ENCODE results near the gene KAZN.

KAZN gene

DNA sequence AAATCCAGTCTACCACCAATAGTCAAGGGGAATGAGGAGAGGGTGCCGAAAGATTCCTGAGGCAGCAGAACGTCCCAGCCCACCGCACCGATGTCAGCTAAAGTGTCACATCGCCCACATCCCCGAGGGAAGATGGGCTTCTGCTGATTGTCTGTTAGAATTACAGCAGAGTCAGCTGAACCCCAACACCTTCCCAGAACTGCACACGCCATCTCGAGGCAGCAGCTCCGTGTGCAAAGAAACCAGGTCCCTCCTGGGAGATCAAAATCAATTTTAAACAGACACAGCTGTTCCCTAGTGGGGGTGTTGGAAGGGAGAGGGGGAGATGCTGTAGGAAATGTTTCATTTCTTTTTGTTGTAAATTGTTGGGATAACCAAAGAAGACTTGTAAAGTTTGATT lies 12.8 kb upstream of the KAZN start:
- in situ Hi-C loops (cut with HindIII; ENCODE audit: low sequenced_read_pairs): loop anchor here (10.0 kb wide), 1 partner anchor 661 kb away; no protein-coding TSS in a partner anchor

DNA sequence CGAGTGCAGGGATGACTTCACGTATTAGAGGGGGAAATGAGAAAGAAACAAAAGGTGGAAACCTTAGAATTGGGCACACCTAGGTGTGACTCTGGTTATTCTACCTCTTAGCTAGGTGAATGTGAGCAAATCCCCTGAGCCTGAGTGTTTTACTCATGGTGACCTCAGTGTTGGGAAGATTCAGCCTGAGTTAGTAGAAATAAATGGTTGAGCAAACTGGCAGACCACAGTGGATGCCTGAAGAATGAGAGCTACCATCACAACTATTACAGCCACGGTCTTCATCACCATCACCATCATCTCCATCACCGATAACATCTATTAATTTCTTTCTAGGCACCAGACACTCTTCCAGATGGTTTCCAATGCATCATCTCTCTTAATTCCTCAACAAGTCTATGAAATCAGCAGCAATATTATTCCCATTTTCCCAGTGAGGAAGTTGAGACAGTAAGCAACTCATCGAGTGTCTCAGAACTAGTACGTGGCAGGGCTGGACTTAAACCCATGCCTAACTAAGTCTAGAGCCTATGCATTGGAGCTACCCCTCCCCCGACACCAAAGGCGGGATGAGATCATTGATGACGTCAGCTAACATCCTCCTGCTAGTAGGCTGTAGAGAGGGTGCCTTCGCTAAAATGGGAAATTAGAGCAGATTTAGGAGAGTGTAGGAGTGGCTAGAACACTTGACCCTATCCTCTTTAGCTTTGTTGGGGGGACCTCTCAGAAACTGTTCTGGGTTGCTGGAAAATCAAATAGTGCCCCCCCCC lies 7.9 kb upstream of the KAZN start:
- in situ Hi-C loops (cut with HindIII; ENCODE audit: low sequenced_read_pairs): no loop called here

- in situ Hi-C loops (cut with HindIII; ENCODE audit: low sequenced_read_pairs): no loop called here
Observed at GRCh38 chr1:14591600-14591999, 6.9 kb upstream of the KAZN start.

- in situ Hi-C loops (cut with HindIII; ENCODE audit: low sequenced_read_pairs): no loop called here
Observed at GRCh38 chr1:14592004-14592631, 6.4 kb upstream of the KAZN start.

GRCh38 chr1:14593302-14593701 lies 5.2 kb upstream of the KAZN start:
- in situ Hi-C loops (cut with HindIII; ENCODE audit: low sequenced_read_pairs): no loop called here

- in situ Hi-C loops (cut with HindIII; ENCODE audit: low sequenced_read_pairs): no loop called here
Observed at GRCh38 chr1:14594045-14594444, 4.4 kb upstream of the KAZN start.

- in situ Hi-C loops (cut with HindIII; ENCODE audit: low sequenced_read_pairs): no loop called here
Observed at GRCh38 chr1:14596591-14596990, 1.9 kb upstream of the KAZN start.

DNA sequence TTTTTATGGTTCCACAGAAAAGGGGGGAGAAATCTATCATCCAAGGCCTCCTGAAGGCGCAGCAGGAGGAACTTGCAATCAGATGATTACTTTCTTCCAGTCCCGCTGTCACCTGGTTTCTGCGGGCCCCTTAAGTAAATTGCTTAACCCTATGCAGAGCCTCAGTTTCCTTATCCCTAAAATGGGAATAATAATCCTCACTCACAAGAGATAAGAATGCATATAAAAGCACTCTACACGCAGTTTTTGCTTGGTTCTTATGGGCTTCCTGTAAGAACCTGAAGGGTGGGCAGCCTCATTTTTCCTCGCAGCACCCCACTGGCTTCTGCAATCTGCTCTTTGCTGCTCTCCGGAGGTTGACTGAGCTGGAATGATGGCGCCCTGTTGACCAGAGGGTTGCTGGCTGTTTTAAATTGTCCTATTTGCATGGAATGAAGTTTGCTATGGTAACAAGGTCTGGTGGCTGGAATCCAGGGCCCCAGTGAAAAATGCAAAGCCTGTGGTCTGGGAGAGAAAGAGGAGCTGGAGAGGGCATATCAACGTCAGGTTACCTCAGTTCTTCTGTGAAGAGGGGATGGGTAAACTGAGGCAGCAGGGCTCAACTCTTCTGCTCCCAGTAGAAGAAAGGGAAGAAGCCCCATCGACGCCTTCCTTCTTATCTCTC lies 1.0 kb upstream of the KAZN start:
- in situ Hi-C loops (cut with HindIII; ENCODE audit: low sequenced_read_pairs): no loop called here

DNA sequence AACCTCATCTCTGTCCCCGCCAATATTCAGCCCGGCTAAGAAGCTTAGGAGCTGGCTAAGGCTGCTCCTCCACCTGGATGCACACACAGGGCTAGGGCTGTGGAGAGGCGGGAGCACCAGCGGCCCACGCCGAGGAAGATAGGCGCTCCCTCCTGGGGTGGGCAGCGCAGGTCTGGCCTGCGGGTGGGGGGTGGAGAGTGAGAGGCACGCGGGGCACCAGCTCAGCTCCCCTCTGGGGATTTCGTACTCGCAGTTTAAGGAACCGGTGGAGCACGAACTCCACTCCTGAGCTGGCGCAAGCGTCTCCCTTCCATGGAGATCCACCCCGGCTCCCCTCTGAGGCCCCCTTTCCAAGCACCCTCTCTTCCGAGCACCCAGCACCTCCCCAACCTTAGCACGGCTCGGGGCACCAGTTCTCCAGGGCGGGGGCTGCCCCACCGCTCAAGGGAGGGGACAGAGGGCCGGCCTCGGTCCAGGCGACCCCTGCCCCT lies 433 bp upstream of the KAZN start:
- in situ Hi-C loops (cut with HindIII; ENCODE audit: low sequenced_read_pairs): no loop called here

DNA sequence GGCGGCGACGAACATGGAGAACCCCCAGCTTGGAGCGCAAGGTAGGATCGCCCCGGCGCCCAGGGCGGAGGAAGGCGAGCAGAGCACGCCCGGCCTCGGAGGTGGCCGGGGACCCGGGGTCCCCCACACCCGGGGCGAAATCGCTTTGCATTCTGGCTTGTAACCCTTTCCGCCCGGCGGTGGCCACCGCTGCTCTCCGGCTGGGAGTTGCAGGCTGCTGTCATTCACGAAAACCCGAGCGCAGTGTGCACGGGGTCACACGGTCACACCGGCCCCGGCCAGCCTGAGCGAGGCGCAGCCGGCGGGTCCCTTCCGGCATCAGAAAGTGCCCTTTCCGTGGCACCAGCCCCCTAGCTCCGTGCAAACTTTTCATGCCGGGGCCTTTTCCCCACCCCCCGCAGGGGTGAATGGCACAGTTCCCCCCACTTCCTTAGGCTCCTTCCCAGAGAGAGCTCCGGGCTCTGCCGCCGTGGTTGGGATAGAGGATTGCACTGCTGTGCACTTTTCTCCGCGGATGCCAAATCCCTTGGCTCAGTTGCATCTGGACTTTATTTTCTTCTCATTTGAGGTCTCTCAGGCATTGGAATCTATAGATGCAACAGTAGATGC lies 802 bp downstream of the KAZN start:
- in situ Hi-C loops (cut with HindIII; ENCODE audit: low sequenced_read_pairs): no loop called here

DNA sequence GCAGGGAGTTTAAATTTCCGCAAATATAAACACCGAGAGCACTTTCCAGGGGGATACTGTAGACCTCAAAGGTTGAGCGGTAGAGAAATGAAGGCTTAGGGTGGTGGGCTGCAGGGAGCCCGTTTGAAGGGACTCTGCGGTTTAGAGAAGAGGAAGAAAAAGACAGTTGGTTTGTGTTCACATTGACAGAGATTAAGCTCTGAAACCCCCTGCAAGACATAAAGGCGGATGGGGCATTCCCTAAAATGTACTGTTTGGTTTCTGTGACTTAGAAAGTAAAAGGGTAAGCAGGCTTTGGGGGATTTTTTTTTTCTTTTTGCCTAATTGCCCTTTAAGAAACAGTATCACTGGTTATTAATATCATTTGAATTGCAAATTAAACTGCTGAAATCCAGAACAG lies 1.3 kb downstream of the KAZN start:
- in situ Hi-C loops (cut with HindIII; ENCODE audit: low sequenced_read_pairs): no loop called here

GRCh38 chr1:14600405-14601112 lies 2.1 kb downstream of the KAZN start:
- in situ Hi-C loops (cut with HindIII; ENCODE audit: low sequenced_read_pairs): no loop called here

DNA sequence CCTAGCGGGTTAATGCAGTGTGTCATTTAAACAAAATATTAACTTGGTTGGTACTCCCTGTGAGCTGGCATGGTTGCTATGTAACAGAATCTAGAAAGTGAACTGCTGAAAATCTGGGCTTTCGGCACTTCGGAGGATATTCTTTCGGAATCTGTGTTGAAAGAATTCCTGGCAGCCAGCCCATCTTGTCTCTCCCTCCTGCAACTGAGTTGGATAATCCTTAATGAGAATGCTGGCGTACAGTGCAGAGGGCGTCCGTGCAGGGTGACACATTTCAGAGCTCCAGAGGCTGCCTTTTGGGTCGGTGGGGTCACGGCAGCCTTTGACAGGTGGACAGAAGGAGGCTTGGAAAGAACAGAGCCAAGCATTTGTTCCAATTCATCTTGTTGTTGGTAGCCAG lies 3.7 kb downstream of the KAZN start:
- in situ Hi-C loops (cut with HindIII; ENCODE audit: low sequenced_read_pairs): no loop called here

GRCh38 chr1:14603645-14604044 lies 5.2 kb downstream of the KAZN start:
- in situ Hi-C loops (cut with HindIII; ENCODE audit: low sequenced_read_pairs): no loop called here

DNA sequence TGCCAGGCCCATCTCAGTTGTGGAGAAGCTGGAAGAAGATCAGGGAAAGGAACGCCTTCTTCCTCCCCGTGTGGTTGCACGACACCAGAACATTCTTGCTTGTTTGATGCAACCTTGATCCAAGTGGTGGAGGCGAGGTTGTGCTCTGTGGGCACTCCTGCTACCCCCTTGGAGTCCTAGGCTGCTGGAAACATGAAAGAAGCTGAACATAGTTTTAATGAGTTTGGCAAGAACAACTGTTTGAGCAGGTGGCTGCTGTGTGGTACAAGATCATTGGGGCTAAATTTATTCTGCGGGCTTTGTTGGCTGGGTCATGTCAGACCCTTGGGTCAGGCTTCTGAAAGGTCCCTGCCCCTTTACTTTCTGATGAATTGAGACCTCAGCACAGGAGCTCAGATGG lies 5.9 kb downstream of the KAZN start:
- in situ Hi-C loops (cut with HindIII; ENCODE audit: low sequenced_read_pairs): no loop called here

- in situ Hi-C loops (cut with HindIII; ENCODE audit: low sequenced_read_pairs): no loop called here
Observed at GRCh38 chr1:14605945-14606344, 7.5 kb downstream of the KAZN start.

GRCh38 chr1:14606632-14607031 lies 8.1 kb downstream of the KAZN start:
- in situ Hi-C loops (cut with HindIII; ENCODE audit: low sequenced_read_pairs): no loop called here

- in situ Hi-C loops (cut with HindIII; ENCODE audit: low sequenced_read_pairs): no loop called here
Observed at GRCh38 chr1:14607295-14607694, 8.8 kb downstream of the KAZN start.

GRCh38 chr1:14608308-14608707 lies 9.8 kb downstream of the KAZN start:
- in situ Hi-C loops (cut with HindIII; ENCODE audit: low sequenced_read_pairs): no loop called here

DNA sequence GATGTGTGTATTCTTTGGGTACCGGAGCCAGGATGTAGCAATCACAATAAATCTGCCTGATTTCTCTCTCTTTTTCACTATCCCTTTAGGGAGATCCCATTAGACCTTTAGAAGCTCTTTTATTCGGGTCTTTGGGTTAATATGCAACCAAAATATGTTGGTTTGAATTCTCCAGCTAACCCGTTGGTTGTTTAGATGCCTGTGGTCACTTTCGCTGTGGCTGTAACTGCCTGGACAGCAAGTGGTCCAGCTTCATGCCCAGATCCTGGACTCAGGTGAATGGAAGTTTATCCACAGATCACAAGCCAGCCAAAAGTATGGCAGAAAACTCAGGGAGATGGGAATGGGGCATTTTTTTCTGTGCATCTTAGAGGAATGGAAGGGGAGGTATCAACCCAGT lies 12.3 kb downstream of the KAZN start:
- in situ Hi-C loops (cut with HindIII; ENCODE audit: low sequenced_read_pairs): no loop called here

GRCh38 chr1:14611792-14612191 lies 13.3 kb downstream of the KAZN start:
- in situ Hi-C loops (cut with HindIII; ENCODE audit: low sequenced_read_pairs): no loop called here
